Duodenal mucosa (tissue), 2 donors: ENCODE measurements around the gene AMY2B.
"Not testable (repeated sequence)": the region's sequence is repeated elsewhere in the genome, so short reads cannot be mapped to it uniquely, and the experiment has no call there.

Experiments
- H3K27ac ChIP-seq: one replicate; pipeline ENCODE4 v1.7.0; 2013; ENCODE audit warnings: low read depth, low read length
- H3K27me3 ChIP-seq, 2 donors: one replicate each; pipeline ENCODE4 v1.7.0; 2013; ENCODE audit warnings: low read length in 2 of 2, control low read depth in 1 of 2; ENCODE audit not compliant: insufficient read depth in 2 of 2, control insufficient read depth in 1 of 2
- H3K36me3 ChIP-seq, 2 donors: one replicate each; pipeline ENCODE4 v1.7.0; 2013; ENCODE audit warnings: low read length in 2 of 2, control low read depth in 1 of 2; ENCODE audit not compliant: insufficient read depth in 2 of 2, control insufficient read depth in 1 of 2
- H3K4me1 ChIP-seq, 2 donors: one replicate each; pipeline ENCODE4 v1.7.0; 2013; ENCODE audit warnings: low read length in 2 of 2, control low read depth in 1 of 2; ENCODE audit not compliant: insufficient read depth in 2 of 2, control insufficient read depth in 1 of 2
- H3K4me3 ChIP-seq, 2 donors: one replicate each; pipeline ENCODE4 v1.7.0; 2013; ENCODE audit warnings: low read length in 2 of 2, low read depth in 1 of 2
- H3K9ac ChIP-seq, 2 donors: one replicate each; pipeline ENCODE4 v1.7.0; 2013; ENCODE audit warnings: low read length in 2 of 2, low read depth in 1 of 2
- H3K9me3 ChIP-seq, 2 donors: one replicate each; pipeline ENCODE4 v1.7.0; 2013; ENCODE audit warnings: low read length in 2 of 2, control low read depth in 1 of 2; ENCODE audit not compliant: control insufficient read depth in 1 of 2

Gene AMY2B

DNA sequence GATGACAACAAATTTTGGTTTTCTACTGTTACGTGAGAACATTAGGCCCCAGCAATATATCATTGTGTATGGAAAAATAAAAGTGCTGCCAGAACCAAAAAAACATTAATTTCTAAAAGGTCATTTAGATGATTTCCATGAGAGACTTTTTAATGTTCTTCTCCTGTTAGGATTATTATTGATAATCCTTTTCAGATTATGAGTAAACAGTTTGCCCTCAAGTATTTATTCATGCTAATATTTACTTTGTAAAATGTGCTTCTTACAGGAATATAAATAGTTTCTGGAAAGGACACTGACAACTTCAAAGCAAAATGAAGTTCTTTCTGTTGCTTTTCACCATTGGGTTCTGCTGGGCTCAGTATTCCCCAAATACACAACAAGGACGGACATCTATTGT is at the start of gene AMY2B:
Gene AMY2B, plus strand, starts transcription at position 301 of the 400 bp plus-strand sequence. Its CDS starts 14 bp downstream, at position 315.
- not testable (repeated sequence) for H3K36me3 ChIP-seq, H3K9me3 ChIP-seq, H3K4me3 ChIP-seq, H3K27ac ChIP-seq, H3K4me1 ChIP-seq, H3K27me3 ChIP-seq, H3K9ac ChIP-seq

DNA sequence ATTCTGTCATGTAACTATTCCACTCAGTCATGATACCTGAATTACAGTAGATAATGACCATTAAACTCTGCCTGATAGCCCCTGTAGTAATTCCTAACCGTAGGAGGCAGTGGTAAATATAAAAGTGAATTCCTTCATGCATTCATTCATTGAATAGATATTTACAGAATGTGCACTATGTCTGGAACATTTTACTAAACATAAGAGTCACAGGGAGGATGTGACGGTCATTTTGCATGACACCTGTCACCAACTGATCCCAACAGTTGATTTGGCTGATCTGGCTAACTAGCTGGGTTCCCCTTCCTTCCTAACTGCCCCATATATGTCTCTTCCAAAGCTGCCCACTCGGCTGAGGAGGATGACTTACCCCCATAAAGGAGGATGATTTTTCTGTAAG is 48.0 kb upstream of the AMY2B start:
- H3K27ac ChIP-seq = no peak overlapping the region
- H3K27me3 ChIP-seq = no peaks in the 10 kb centered on the region
- H3K4me1 ChIP-seq = peaks cover 22 to 25% of the 10 kb centered on the region in 2 donors
- H3K9ac ChIP-seq = no peak overlapping the region
- no peaks in the 10 kb centered on the region for H3K36me3 ChIP-seq
- H3K4me3 ChIP-seq = no peak overlapping the region
- H3K9me3 ChIP-seq = no peaks in the 10 kb centered on the region

DNA sequence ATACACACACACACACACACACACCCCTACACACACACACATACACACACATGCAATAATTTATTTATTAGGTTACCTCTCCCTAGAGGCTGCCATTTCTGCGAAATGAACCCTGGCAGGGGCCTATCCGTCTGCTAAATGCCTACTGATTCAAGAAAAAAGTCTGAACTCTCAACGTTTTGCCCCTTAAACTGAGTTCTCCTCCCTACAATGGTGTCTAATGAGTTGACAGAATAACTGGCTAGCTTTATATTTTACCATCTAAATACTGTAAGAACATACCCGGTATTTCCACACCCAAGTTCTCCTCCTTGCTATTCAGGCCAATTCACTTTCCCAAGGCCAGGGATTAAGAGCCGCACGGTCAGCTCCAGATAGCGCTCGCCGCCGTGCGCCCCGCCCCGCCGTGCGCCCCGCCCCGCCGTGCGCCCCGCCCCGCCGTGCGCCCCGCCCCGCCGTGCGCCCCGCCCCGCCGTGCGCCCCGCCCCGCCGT is 46.2 kb upstream of the AMY2B start:
- H3K27me3 ChIP-seq = no peaks in the 10 kb centered on the region
- peaks cover 22 to 35% of the 10 kb centered on the region in 2 donors for H3K4me1 ChIP-seq
- H3K9ac ChIP-seq = peak overlapping the region; percentile 44
- H3K27ac ChIP-seq = no peak overlapping the region
- peak overlapping the region; percentile 61 to 62 for H3K4me3 ChIP-seq
- H3K36me3 ChIP-seq = peaks cover 4 to 6% of the 10 kb centered on the region in 2 donors
- no peaks in the 10 kb centered on the region for H3K9me3 ChIP-seq

DNA sequence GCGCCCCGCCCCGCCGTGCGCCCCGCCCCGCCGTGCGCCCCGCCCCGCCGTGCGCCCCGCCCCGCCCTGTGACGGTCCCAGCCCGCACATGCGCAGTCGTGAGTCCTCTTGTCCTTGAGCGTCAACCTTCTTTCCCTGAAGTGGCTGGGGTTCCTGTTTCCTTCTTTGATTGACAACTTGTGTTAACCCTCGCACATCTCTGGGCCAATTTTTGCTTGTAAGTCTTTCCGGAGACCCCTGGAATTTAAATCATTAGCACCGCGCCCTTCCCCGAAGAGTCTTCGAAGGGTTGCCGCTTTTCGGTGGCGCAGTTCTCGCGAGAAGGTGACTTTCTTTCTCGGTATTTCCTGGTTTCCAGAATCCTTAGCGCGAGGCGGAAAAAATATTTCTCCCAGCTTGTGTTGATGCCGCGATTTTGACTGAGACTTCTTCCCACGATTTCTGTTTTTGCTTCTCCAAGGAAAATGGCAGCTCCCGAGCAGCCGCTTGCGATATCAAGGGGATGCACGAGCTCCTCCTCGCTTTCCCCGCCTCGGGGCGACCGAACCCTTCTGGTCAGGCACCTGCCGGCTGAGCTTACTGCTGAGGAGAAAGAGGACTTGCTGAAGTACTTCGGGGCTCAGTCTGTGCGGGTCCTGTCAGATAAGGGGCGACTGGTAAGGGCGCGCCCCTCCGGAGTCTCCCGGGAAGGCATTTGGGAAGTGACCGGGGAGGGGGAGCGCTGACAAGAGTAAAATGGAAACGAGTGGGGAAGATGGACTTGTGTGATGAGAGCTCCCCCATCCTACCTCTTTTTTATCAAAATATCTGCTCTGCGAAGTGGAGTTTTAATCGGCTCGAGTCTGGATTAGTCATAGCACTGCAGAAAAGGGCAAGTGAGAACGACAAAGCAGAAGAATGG is 45.5 kb upstream of the AMY2B start, which contains the start of gene RNPC3:
Gene RNPC3, plus strand, starts transcription at position 93 of the 901 bp plus-strand sequence. Its CDS starts 372 bp downstream, at position 465.
- Histone ChIP-seq H3K27me3 (no peaks in the 10 kb centered on the region), H3K4me1 (peaks cover 22 to 35% of the 10 kb centered on the region in 2 donors), H3K36me3 (peaks cover 8 to 11% of the 10 kb centered on the region in 2 donors)

DNA sequence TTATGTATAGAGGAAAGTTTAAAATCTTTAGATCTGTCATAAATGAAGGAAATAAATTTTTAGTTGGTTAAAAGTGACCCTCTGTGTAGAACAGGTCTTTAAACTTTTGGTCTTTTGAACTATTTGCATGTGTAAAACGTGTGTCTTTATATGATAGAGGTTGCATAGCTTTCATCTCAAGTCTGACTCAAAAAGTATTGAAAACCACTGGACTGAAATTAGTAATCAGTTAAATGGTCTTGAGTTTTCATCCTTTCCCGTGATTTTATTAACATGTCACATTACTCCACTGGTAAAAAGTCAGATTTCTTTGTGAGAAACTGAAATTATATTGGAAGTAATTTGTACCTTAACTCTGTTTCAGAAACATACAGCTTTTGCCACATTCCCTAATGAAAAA is 44.1 kb upstream of the AMY2B start:
- H3K4me1 ChIP-seq = peaks cover 22 to 35% of the 10 kb centered on the region in 2 donors
- no peaks in the 10 kb centered on the region for H3K27me3 ChIP-seq
- H3K27ac ChIP-seq = no peak overlapping the region
- no peak overlapping the region for H3K9ac ChIP-seq
- no peaks in the 10 kb centered on the region for H3K9me3 ChIP-seq
- H3K36me3 ChIP-seq = peaks cover 8 to 19% of the 10 kb centered on the region in 2 donors
- peak overlapping the region; percentile 87 to 95 for H3K4me3 ChIP-seq

More for the DNA sequence above, 45.5 kb upstream of the AMY2B start, which contains the start of gene RNPC3:
- Histone ChIP-seq H3K27ac (peak within 1 kb of the TSS; percentile 96), H3K9ac (peak within 1 kb of the TSS; percentile 76 to 98), H3K9me3 (no peaks in the 10 kb centered on the region), H3K4me3 (peak within 1 kb of the TSS; percentile 87 to 95)

DNA sequence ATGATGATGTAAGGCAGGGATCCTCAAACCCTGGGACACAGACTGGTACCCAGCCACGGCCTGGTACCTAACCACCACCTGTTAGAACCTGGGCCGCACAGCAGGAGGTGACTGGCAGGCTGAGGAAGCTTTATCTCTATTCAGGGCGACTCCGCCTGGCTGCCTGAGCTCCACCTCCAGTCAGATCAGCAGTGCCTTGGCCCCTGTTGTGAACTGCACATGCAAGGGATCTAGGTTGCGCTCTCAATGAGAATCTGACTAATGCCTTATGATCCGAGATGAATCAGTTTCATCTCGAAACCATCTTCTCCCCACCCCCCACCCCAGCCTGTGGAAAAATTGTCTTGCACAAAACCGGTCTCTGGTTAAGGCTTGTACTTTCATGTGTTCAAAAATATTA is 41.6 kb upstream of the AMY2B start:
- no peaks in the 10 kb centered on the region for H3K9me3 ChIP-seq
- no peak overlapping the region for H3K27ac ChIP-seq
- no peak overlapping the region for H3K4me3 ChIP-seq
- no peak overlapping the region for H3K9ac ChIP-seq
- H3K36me3 ChIP-seq = peaks cover 8 to 30% of the 10 kb centered on the region in 2 donors
- H3K27me3 ChIP-seq = no peaks in the 10 kb centered on the region
- H3K4me1 ChIP-seq = peaks cover 17 to 33% of the 10 kb centered on the region in 2 donors

DNA sequence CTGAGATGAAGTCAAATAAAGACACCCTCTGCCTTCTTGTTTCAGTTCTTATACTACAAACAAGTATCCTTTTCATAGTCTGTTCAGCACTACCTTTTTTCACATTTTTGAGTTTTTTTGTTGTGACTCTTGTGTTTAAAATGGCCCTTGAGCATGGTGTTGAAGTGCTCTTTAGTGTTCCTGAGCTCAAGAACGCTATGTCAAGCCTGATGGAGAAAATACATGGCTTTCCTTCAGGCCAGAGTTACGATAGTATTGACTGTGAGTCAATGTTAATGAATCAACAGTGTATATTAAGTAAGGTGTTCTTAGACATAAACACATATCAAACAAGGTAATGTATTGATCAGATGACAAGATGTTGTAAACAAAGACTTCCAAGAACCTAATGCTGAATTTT is 33.2 kb upstream of the AMY2B start:
- Histone ChIP-seq H3K9ac (no peak overlapping the region), H3K4me3 (no peak overlapping the region), H3K27me3 (no peaks in the 10 kb centered on the region), H3K9me3 (no peaks in the 10 kb centered on the region), H3K36me3 (peaks cover 47 to 73% of the 10 kb centered on the region in 2 donors), H3K27ac (no peak overlapping the region), H3K4me1 (no peaks in the 10 kb centered on the region)

DNA sequence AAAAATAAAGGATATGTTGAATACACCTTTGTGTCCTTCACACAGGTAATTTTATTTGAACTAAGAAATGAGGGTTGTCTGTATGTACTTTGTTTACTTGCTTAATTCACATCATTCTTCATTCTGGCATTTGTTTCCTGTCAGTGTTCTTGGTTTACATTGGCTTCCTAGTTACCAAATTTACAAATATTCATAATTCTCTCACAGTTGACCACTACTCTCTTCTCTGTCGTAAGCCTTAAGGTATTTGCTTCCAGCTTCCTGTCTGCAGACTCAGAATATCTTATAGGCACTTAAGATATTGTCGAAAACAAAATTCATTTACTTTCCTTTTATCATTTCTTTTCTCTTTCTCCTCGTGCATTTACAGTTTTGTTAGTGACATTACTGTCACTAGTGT is 30.0 kb upstream of the AMY2B start:
- H3K27me3 ChIP-seq = no peaks in the 10 kb centered on the region
- H3K36me3 ChIP-seq = peaks cover 51 to 75% of the 10 kb centered on the region in 2 donors
- no peak overlapping the region for H3K27ac ChIP-seq
- H3K9me3 ChIP-seq = no peaks in the 10 kb centered on the region
- no peak overlapping the region for H3K4me3 ChIP-seq
- H3K4me1 ChIP-seq = no peaks in the 10 kb centered on the region
- no peak overlapping the region for H3K9ac ChIP-seq

DNA sequence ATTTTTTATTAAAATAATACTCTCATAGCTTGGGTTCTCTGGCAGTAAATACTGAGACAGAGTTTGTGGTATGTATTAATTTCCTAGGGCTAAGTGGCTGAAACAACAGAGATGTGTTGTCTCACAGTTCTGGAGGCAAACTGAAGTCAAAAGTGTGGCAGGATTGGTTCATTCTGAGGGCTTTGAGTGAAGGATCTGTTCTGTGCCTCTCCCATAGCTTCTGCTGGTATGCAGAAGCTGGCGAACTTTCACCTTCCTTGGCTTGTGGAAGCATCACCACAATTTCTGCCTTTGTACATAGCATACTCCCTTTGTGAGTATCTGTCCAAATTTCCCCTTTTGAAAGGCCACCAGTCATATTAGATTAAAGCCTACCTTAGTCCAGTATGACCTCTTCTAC is 24.9 kb upstream of the AMY2B start:
- Histone ChIP-seq H3K27ac (no peak overlapping the region), H3K36me3 (peaks cover 36 to 66% of the 10 kb centered on the region in 2 donors)

DNA sequence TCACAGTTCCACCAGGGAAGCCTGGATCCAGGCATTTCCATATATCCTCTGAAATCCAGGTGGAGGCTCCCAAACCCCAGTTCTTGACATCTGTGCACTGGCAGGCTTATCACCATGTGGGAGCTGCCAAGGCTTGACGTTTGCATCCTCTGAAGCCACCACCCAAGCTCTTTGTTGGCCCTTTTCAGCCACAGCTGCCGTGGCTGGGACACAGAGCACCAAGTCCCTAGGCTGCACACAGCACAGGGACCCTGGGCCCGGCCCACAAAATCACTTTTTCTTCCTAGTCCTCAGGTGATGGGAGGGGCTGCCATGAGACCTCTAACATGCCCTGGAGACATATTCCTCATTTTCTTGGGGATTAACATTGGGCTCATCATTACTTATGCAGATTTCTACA is 23.5 kb upstream of the AMY2B start:
- no peaks in the 10 kb centered on the region for H3K27me3 ChIP-seq
- peaks cover 36 to 70% of the 10 kb centered on the region in 2 donors for H3K36me3 ChIP-seq
- no peaks in the 10 kb centered on the region for H3K9me3 ChIP-seq
- no peak overlapping the region for H3K27ac ChIP-seq
- H3K9ac ChIP-seq = no peak overlapping the region
- no peaks in the 10 kb centered on the region for H3K4me1 ChIP-seq
- H3K4me3 ChIP-seq = no peak overlapping the region

More for the DNA sequence above, 24.9 kb upstream of the AMY2B start:
- Histone ChIP-seq H3K4me3 (no peak overlapping the region), H3K27me3 (no peaks in the 10 kb centered on the region), H3K9ac (no peak overlapping the region), H3K9me3 (no peaks in the 10 kb centered on the region), H3K4me1 (no peaks in the 10 kb centered on the region)
